Ishikawa (cell line): Measurements from ENCODE around the gene RMDN2.

ENCODE experiments used
- CEBPB ChIP-seq: IDR thresholded peaks from 2 replicates; pipeline ENCODE4 v1.6.1; 2012
- CREB1 ChIP-seq: IDR thresholded peaks from 2 replicates; pipeline ENCODE4 v1.6.1; 2012; ENCODE audit warnings: low read depth
- EGR1 ChIP-seq: IDR thresholded peaks from 2 replicates; pipeline ENCODE4 v1.6.1; 2012
- MAX ChIP-seq: IDR thresholded peaks from 2 replicates; pipeline ENCODE4 v1.6.1; 2012
- TCF12 ChIP-seq: IDR thresholded peaks from 2 replicates; pipeline ENCODE4 v1.6.1; 2012; ENCODE audit warnings: low read depth
- USF1 ChIP-seq: IDR thresholded peaks from 2 replicates; pipeline ENCODE4 v1.6.1; 2012
- YY1 ChIP-seq: IDR thresholded peaks from 2 replicates; pipeline ENCODE4 v1.6.1; 2012; ENCODE audit warnings: low read depth

GRCh38 chr2:37928377-37928776 is 3.3 kb downstream of the RMDN2 start:
- no peak for TF ChIP-seq USF1
- TF ChIP-seq CREB1 = no peak
- no peak for TF ChIP-seq YY1
- no peak for TF ChIP-seq EGR1
- no peak for TF ChIP-seq MAX
- no peak for TF ChIP-seq CEBPB
- no peak for TF ChIP-seq TCF12
